HG03025 (cell line): ENCODE measurements around the gene USP40.

Experiments used
- ATAC-seq: cut with Tn5 transposase; IDR thresholded peaks from one replicate; pipeline ENCODE4 v1.9.1; 2021; ENCODE audit warnings: mild to moderate bottlenecking, moderate library complexity; ENCODE audit not compliant: unreplicated experiment, low FRiP score

USP40 gene

GRCh38 chr2:233501198-233502076 lies 65.1 kb downstream of the USP40 start:
- ATAC-seq = peak; percentile 64

GRCh38 chr2:233499928-233500327 lies 66.7 kb downstream of the USP40 start:
- no peak for ATAC-seq

- ATAC-seq = no peak
These were observed 68.5 kb downstream of the USP40 start for GRCh38 chr2:233498126-233498525.

- ATAC-seq = no peak
These were observed 68.9 kb downstream of the USP40 start for GRCh38 chr2:233497692-233498091.

- ATAC-seq = no peak
These were observed 70.8 kb downstream of the USP40 start for GRCh38 chr2:233495503-233496496.

GRCh38 chr2:233492751-233493150 lies 73.8 kb downstream of the USP40 start:
- no peak for ATAC-seq

GRCh38 chr2:233492078-233492477 lies 74.5 kb downstream of the USP40 start:
- ATAC-seq = no peak

GRCh38 chr2:233491326-233491725 lies 75.3 kb downstream of the USP40 start:
- ATAC-seq = no peak

- no peak for ATAC-seq
These were observed 75.8 kb downstream of the USP40 start for GRCh38 chr2:233490831-233491230.

- no peak for ATAC-seq
These were observed 76.9 kb downstream of the USP40 start for GRCh38 chr2:233489666-233490065.

- ATAC-seq = no peak
These were observed 77.4 kb downstream of the USP40 start for GRCh38 chr2:233489143-233489542.

- ATAC-seq = no peak
These were observed 78.7 kb downstream of the USP40 start for GRCh38 chr2:233487748-233488345.

- ATAC-seq = no peak
These were observed 79.6 kb downstream of the USP40 start for GRCh38 chr2:233486778-233487552.

GRCh38 chr2:233486357-233486756 lies 80.2 kb downstream of the USP40 start:
- ATAC-seq = no peak

- no peak for ATAC-seq
These were observed 80.9 kb downstream of the USP40 start for GRCh38 chr2:233485726-233486125.

GRCh38 chr2:233482616-233483015 lies 84.0 kb downstream of the USP40 start:
- ATAC-seq = no peak

- no peak for ATAC-seq
These were observed 85.0 kb downstream of the USP40 start for GRCh38 chr2:233481368-233482142.

- ATAC-seq = no peak
These were observed 85.9 kb downstream of the USP40 start for GRCh38 chr2:233480490-233481202.
